ACC112 (cell line): Measurements from ENCODE around the gene PLCXD1.
"Not testable (repeated sequence)": the region's sequence is repeated elsewhere in the genome, so short reads cannot be mapped to it uniquely, and the experiment has no call there.

Source experiments
- H2AFZ ChIP-seq: fragments of 200-600 bp; sonication (generic); one replicate; pipeline ENCODE4 v1.6.0; 2017; ENCODE audit warnings: antibody characterized with exemption, low read length; ENCODE audit not compliant: unreplicated experiment
- H3K27ac ChIP-seq: fragments of 200-600 bp; sonication (generic); 2 replicates; pipeline ENCODE4 v1.5.1; 2014; ENCODE audit warnings: low read depth, mild to moderate bottlenecking, antibody characterized with exemption, low read length, moderate library complexity
- H3K27me3 ChIP-seq: fragments of 200-600 bp; sonication (generic); 2 replicates; pipeline ENCODE4 v1.6.1; 2014; ENCODE audit warnings: mild to moderate bottlenecking, antibody characterized with exemption, low read length, moderate library complexity, mixed read lengths; ENCODE audit not compliant: insufficient read depth
- H3K36me3 ChIP-seq: fragments of 200-600 bp; sonication (generic); 2 replicates; pipeline ENCODE4 v1.6.1; 2016; ENCODE audit warnings: mild to moderate bottlenecking, antibody characterized with exemption, low read length, moderate library complexity, mixed read lengths; ENCODE audit not compliant: insufficient read depth
- H3K4me1 ChIP-seq: fragments of 200-600 bp; sonication (generic); one replicate; pipeline ENCODE4 v1.6.1; 2016; ENCODE audit warnings: low read length, mixed read lengths; ENCODE audit not compliant: insufficient read depth, unreplicated experiment, control insufficient read depth
- H3K4me3 ChIP-seq: fragments of 200-600 bp; sonication (generic); 2 replicates; pipeline ENCODE4 v1.5.1; 2014; ENCODE audit warnings: mild to moderate bottlenecking, low read depth, low read length
- H3K79me2 ChIP-seq: fragments of 200-600 bp; sonication (generic); one replicate; pipeline ENCODE4 v1.6.0; 2016; ENCODE audit warnings: low read length; ENCODE audit not compliant: control insufficient read depth, unreplicated experiment, insufficient read depth

PLCXD1 gene

GRCh38 chrX:295136-295535, 14.0 kb downstream of the PLCXD1 start:
- Histone ChIP-seq H2AFZ (no peak overlapping the region), H3K4me3 (no peak overlapping the region), H3K27ac (no peak overlapping the region), H3K79me2 (no peaks in the 10 kb centered on the region), H3K4me1 (no peaks in the 10 kb centered on the region), H3K27me3 (no peaks in the 10 kb centered on the region), H3K36me3 (peaks cover 54% of the 10 kb centered on the region)

DNA sequence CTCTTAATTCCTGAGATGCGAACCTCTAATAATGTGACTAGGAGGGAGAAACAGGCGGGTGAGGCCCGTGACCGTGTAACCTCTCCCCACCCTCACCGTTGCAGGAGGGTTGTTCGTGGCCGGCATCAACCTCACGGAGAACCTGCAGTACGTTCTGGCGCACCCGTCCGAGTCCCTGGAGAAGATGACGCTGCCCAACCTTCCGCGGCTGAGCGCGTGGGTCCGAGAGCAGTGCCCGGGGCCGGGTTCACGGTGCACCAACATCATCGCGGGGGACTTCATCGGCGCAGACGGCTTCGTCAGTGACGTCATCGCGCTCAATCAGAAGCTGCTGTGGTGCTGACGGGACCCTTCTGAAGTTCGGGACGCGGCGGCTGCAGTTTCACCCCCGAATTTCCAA, 17.8 kb downstream of the PLCXD1 start:
- Histone ChIP-seq H3K27me3 (no peaks in the 10 kb centered on the region), H2AFZ (no peak overlapping the region), H3K4me1 (no peaks in the 10 kb centered on the region), H3K36me3 (peaks cover 50% of the 10 kb centered on the region), H3K79me2 (no peaks in the 10 kb centered on the region), H3K27ac (no peak overlapping the region), H3K4me3 (no peak overlapping the region)

GRCh38 chrX:300334-300733, 19.2 kb downstream of the PLCXD1 start:
- Histone ChIP-seq H2AFZ (no peak overlapping the region), H3K36me3 (peaks cover 45% of the 10 kb centered on the region), H3K27ac (no peak overlapping the region), H3K79me2 (no peaks in the 10 kb centered on the region), H3K4me3 (no peak overlapping the region), H3K27me3 (no peaks in the 10 kb centered on the region), H3K4me1 (no peaks in the 10 kb centered on the region)

GRCh38 chrX:302975-303374, 21.8 kb downstream of the PLCXD1 start:
- H3K4me3 ChIP-seq = no peak overlapping the region
- no peak overlapping the region for H2AFZ ChIP-seq
- H3K36me3 ChIP-seq = peaks cover 61% of the 10 kb centered on the region
- H3K79me2 ChIP-seq = no peaks in the 10 kb centered on the region
- no peaks in the 10 kb centered on the region for H3K4me1 ChIP-seq
- H3K27me3 ChIP-seq = no peaks in the 10 kb centered on the region
- no peak overlapping the region for H3K27ac ChIP-seq

- H2AFZ ChIP-seq = not testable (repeated sequence)
- H3K36me3 ChIP-seq = peaks cover 60% of the 10 kb centered on the region
These were observed 24.8 kb downstream of the PLCXD1 start for GRCh38 chrX:305781-306613.

GRCh38 chrX:306614-307251, 25.6 kb downstream of the PLCXD1 start:
- not testable (repeated sequence) for H3K4me3 ChIP-seq, H2AFZ ChIP-seq, H3K4me1 ChIP-seq, H3K27ac ChIP-seq, H3K79me2 ChIP-seq, H3K27me3 ChIP-seq
- peaks cover 65% of the 10 kb centered on the region for H3K36me3 ChIP-seq

More at GRCh38 chrX:305781-306613, 24.8 kb downstream of the PLCXD1 start:
- H3K4me1 ChIP-seq, H3K27me3 ChIP-seq, H3K27ac ChIP-seq, H3K79me2 ChIP-seq, H3K4me3 ChIP-seq: not testable (repeated sequence)

DNA sequence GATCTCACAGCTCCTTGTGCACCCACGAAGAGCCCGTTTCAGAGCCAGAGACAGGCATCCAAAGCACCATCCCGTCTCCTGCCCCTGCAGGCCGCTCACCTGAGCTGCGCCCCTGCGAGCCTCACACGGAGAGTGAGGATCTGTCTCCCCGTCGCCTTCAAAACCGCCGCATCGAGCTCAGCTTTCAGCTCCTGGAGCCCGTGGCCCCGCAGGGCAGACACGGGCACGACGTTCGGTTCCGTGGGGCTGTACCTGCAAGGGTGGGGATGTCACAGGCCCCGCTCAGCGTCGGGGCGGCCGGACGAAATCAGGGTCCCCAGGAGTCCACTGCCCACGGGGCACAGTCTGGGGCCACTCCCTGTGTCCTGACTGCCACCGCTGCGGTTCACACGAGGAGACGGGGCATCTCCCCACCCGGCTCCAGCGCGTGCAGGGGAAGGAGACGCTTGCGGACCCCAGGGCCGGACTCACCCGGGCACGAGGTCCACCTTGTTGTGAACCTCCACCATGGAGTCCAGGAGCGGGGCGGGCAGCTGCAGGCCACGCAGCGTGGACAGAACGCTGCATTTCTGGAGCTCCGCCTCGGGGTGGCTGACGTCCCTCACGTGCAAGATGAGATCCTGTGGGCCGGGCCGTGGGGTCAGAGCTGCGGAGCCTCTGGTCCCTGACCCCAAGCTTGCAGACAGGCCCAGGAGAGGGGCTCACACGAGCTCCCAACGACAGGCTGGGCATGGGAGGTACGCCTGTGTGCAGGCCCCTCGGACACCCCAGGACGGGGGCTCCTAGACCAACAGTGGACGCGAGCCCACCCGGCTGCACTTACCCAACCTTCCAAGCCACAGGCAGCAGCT, 26.3 kb downstream of the PLCXD1 start:
- H3K4me3 ChIP-seq = no peak overlapping the region
- H3K36me3 ChIP-seq = peaks cover 65% of the 10 kb centered on the region
- H3K79me2 ChIP-seq = no peaks in the 10 kb centered on the region
- H3K4me1 ChIP-seq = no peaks in the 10 kb centered on the region
- H3K27me3 ChIP-seq = no peaks in the 10 kb centered on the region
- H2AFZ ChIP-seq = no peak overlapping the region
- no peak overlapping the region for H3K27ac ChIP-seq

DNA sequence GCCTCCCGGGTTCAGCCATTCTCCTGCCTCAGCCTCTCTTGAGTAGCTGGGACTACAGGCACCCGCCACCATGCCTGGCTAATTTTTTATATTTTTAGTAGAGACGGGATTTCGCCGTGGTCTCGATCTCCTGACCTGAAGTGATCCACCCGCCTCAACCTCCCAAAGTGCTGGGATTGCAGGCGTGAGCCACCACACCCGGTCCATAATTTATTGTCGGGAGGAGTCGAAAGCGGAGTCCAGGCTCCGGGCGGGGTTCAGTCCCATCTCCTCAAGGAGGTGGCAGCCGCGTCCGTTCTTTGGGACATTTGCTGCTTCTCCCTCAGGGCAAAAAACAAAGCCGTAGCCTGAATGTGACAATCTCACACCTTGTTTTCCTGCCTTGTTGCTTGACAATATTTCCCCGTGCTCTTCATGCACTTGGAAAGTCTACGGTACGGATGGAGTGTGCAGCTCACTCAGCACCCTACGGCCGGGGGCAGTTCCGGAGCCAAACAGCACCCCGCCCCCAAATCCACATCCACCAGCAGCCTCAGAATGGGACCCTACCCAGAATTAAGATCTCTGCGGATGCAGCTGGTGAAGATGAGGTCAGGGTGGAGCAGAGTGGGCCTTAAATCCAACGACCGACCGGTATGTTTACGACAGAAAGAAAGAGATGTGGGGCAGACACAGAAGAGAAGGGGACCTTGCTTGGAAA, 27.8 kb downstream of the PLCXD1 start:
- Histone ChIP-seq H3K27me3 (no peaks in the 10 kb centered on the region), H3K4me3 (no peak overlapping the region), H3K4me1 (no peaks in the 10 kb centered on the region), H2AFZ (no peak overlapping the region), H3K27ac (no peak overlapping the region), H3K36me3 (peaks cover 69% of the 10 kb centered on the region), H3K79me2 (no peaks in the 10 kb centered on the region)

DNA sequence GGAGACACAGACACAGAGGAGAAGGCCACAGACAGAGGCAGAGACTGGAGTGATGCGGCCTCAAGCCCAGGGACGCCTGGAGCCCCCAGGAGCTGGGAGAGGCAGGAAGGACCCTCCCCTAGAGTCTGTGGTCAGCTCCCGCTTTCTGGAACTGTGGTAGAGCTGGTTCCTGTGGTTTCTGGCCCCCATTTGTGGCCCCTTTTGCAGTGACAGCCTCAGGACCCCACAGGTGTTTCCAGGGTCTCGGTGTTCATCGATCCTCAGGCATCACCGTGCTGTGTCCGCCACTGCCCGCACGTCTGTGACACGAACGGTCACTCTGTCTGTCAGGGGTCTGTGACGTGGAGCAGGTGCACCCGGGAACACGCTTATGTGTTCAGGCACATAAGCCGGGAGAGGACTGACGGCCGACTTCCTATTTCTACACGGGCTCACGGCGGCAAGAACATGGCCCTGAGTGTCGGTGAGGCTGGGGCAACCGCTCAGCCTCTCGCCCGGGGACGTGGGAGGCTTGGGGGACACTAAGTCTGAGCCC, 29.5 kb downstream of the PLCXD1 start:
- H3K4me3 ChIP-seq = no peak overlapping the region
- peaks cover 74% of the 10 kb centered on the region for H3K36me3 ChIP-seq
- no peaks in the 10 kb centered on the region for H3K27me3 ChIP-seq
- H3K79me2 ChIP-seq = no peaks in the 10 kb centered on the region
- no peak overlapping the region for H3K27ac ChIP-seq
- no peaks in the 10 kb centered on the region for H3K4me1 ChIP-seq
- H2AFZ ChIP-seq = no peak overlapping the region
